ENCODE results near the gene DLGAP1. TPM values are rescaled to one million over a fixed set of nuclear protein-coding genes. Genes with fewer than 3 reads are reported as not detected.
A peak's percentile ranks its signal among the peaks of the same experiment; 100 is the strongest.

Gene DLGAP1
- total and polyA plus RNA-seq, 10 of the 15 experiments (the other 5 are each of a cell fraction or from before 2014, with no cell fraction given) = 0.23 to 27.6 (median 1.9) TPM

- TF ChIP-seq, protein P1, sequence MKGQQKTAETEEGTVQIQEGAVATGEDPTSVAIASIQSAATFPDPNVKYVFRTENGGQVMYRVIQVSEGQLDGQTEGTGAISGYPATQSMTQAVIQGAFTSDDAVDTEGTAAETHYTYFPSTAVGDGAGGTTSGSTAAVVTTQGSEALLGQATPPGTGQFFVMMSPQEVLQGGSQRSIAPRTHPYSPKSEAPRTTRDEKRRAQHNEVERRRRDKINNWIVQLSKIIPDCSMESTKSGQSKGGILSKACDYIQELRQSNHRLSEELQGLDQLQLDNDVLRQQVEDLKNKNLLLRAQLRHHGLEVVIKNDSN (IDR thresholded peaks at IDR 0.05; ENCODE audit: borderline replicate concordance, extremely low read length, insufficient read depth, low read depth, low read length) = no peak
- TF ChIP-seq FOS (IDR thresholded peaks at IDR 0.05; ENCODE audit: borderline replicate concordance, extremely low read depth, insufficient read length) (no peak), CREM (IDR thresholded peaks at IDR 0.05; ENCODE audit: low read depth) (peak; percentile 63), STAT3 (IDR thresholded peaks at IDR 0.05; ENCODE audit: low read depth, low read length) (no peak), NBN (IDR thresholded peaks at IDR 0.05) (peak; percentile 59; the same call in 1 of the 2 replicates), POLR2A (IDR thresholded peaks at IDR 0.05; ENCODE audit: low read depth, low read length) (0 out of 2 replicates have a peak, but pooled peaks have one; percentile 32), POU2F2 (IDR thresholded peaks at IDR 0.05; ENCODE audit: borderline replicate concordance, low read depth, low read length) (peak; percentile 71; the same call in 2 of the 3 replicates), BACH1 (IDR thresholded peaks at IDR 0.05; ENCODE audit: borderline replicate concordance) (peak; percentile 97; the same call in 1 of the 2 replicates), YY1 (IDR thresholded peaks at IDR 0.05; ENCODE audit: low read depth, low read length) (peak; percentile 69), PML (IDR thresholded peaks at IDR 0.05; ENCODE audit: low read length) (peak; percentile 72), CHD1 (IDR thresholded peaks at IDR 0.05; ENCODE audit: low read depth, low read length) (no peak), PAX5 (IDR thresholded peaks at IDR 0.05; ENCODE audit: borderline replicate concordance, low read depth, low read length) (peak; percentile 32; the same call in 1 of the 2 replicates), ZNF217 (IDR thresholded peaks at IDR 0.05) (peak; percentile 47; the same call in 1 of the 2 replicates), NFIC (IDR thresholded peaks at IDR 0.05; ENCODE audit: low read depth, low read length) (peak; percentile 78), GABPA (IDR thresholded peaks at IDR 0.05; ENCODE audit: low read depth) (peak; percentile 52; the same call in 1 of the 2 replicates), TAF1 (IDR thresholded peaks at IDR 0.05; ENCODE audit: borderline replicate concordance, low read depth, low read length) (peak; percentile 47; the same call in 1 of the 2 replicates), ZNF24 (IDR thresholded peaks at IDR 0.05) (0 out of 2 replicates have a peak, but pooled peaks have one; percentile 24), CREB1 (IDR thresholded peaks at IDR 0.05; ENCODE audit: low read depth) (peak; percentile 59), IRF4 (IDR thresholded peaks at IDR 0.05; ENCODE audit: low read depth, low read length) (peak; percentile 43; the same call in 1 of the 2 replicates), EGR1 (IDR thresholded peaks at IDR 0.05; ENCODE audit: borderline replicate concordance in 1 of 2, low read depth in 2 of 2, low read length in 2 of 2) (no peak), GATAD2B (conservative IDR thresholded peaks at IDR 0.05; ENCODE audit: low read depth) (0 out of 2 replicates have a peak, but pooled peaks have one; percentile 24), FOXM1 (IDR thresholded peaks at IDR 0.05; ENCODE audit: low read depth, low read length) (peak; percentile 65; the same call in 1 of the 2 replicates), IKZF1 (conservative IDR thresholded peaks at IDR 0.05) (peak; percentile 80), MXI1 (IDR thresholded peaks at IDR 0.05; ENCODE audit: low read depth, low read length) (no peak; the same call in 1 of the 2 replicates), CBFB (IDR thresholded peaks at IDR 0.05; ENCODE audit: low read depth) (no peak)
- TF ChIP-seq, protein P2, sequence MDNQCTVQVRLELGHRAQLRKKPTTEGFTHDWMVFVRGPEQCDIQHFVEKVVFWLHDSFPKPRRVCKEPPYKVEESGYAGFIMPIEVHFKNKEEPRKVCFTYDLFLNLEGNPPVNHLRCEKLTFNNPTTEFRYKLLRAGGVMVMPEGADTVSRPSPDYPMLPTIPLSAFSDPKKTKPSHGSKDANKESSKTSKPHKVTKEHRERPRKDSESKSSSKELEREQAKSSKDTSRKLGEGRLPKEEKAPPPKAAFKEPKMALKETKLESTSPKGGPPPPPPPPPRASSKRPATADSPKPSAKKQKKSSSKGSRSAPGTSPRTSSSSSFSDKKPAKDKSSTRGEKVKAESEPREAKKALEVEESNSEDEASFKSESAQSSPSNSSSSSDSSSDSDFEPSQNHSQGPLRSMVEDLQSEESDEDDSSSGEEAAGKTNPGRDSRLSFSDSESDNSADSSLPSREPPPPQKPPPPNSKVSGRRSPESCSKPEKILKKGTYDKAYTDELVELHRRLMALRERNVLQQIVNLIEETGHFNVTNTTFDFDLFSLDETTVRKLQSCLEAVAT (IDR thresholded peaks at IDR 0.05) = 0 out of 2 replicates have a peak, but pooled peaks have one; percentile 36
- TF ChIP-seq, protein P3, sequence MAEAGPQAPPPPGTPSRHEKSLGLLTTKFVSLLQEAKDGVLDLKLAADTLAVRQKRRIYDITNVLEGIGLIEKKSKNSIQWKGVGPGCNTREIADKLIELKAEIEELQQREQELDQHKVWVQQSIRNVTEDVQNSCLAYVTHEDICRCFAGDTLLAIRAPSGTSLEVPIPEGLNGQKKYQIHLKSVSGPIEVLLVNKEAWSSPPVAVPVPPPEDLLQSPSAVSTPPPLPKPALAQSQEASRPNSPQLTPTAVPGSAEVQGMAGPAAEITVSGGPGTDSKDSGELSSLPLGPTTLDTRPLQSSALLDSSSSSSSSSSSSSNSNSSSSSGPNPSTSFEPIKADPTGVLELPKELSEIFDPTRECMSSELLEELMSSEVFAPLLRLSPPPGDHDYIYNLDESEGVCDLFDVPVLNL (IDR thresholded peaks at IDR 0.05; ENCODE audit: low read depth, low read length) = no peak
- TF ChIP-seq, protein P4, sequence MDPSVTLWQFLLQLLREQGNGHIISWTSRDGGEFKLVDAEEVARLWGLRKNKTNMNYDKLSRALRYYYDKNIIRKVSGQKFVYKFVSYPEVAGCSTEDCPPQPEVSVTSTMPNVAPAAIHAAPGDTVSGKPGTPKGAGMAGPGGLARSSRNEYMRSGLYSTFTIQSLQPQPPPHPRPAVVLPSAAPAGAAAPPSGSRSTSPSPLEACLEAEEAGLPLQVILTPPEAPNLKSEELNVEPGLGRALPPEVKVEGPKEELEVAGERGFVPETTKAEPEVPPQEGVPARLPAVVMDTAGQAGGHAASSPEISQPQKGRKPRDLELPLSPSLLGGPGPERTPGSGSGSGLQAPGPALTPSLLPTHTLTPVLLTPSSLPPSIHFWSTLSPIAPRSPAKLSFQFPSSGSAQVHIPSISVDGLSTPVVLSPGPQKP (IDR thresholded peaks at IDR 0.05; ENCODE audit: low read depth, low read length) = no peak
Observed at GRCh38 chr18:3604498-3605408, 850.4 kb downstream of the DLGAP1 start (continued).
